Measurements from ENCODE around the gene ELAVL3.
"Not testable (repeated sequence)": the region's sequence is repeated elsewhere in the genome, so short reads cannot be mapped to it uniquely, and the experiment has no call there.

Gene ELAVL3

GRCh38 chr19:11458236-11458900 lies 22.5 kb downstream of the ELAVL3 start:
- no peak for DNase-seq

GRCh38 chr19:11457831-11458230 lies 23.0 kb downstream of the ELAVL3 start:
- DNase-seq = no peak

DNA sequence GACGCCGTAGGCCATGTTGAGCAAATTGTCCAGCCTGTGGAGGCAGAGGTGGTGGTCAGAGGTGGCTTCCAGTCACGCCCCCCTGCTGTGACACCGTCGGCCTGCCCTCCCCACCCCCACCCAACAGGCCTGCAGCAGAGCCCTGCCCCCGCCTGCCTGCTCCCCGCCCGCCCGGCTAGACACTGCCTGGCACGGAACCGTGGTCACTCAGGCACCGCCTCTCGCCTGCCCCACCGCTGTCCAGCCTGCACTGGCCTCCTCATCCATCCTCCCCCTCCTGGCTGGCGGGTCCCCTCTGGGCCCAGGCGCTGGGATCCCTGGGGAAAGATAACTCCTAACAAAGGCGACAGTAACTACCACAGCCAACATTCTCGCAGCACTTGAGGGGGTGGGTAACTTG lies 23.7 kb downstream of the ELAVL3 start:
- DNase-seq = no peak

GRCh38 chr19:11456659-11457058 lies 24.2 kb downstream of the ELAVL3 start:
- DNase-seq = no peak

DNA sequence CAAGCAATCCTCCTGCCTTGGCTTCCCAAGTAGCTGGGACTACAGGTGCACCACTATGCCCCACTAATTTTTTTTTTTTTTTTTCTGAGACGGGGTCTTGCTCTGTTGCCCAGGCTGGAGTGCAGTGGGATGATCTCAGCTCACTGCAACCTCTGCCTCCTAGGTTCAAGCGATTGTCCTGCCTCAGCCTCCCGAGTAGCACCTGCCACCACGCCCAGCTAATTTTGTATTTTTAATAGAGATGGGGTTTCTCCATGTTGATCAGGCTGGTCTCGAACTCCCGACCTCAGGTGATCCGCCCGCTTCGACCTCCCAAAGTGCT lies 25.7 kb downstream of the ELAVL3 start:
- DNase-seq = not testable (repeated sequence)

DNA sequence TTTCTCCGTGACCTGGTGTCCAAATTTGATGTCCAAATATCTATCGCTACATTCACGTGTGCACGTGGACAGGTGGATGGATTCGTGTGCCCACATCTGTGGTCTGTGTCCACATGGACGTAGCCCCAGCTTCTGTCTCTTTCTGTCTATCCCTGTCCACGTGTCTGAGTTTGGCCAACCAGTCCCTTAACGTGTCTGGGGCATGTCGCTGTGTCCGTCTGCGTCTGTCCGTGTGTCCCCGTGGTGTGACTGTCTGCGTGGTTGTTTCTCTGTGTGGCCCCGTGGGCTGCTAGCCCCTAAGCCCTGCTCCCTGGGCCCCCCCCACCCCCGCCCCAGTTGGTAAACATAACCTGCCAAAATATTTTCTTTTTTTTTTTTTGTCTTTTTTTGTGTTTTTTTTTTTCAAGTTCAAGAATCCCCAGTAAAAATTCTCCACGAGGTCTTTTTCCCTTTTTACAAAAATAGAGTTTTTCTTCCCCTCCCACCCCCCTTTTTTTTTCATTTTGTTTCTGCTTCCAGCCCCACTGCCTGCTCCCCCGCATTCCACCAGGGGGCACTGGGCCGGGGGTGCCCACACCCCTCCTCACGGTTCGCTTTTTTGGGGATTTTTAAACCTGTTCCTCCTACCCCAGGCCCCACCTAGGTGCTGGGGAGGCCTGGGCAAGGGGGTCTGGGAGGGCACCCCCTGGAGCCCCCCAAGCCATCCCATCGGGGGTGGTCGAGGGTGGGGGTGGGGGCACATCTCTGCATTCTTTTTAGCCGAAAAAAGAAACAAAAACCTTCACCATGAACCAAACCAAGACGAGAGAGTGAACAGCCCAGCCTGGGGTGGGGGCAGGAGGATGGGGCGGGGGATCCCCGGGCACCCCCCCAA lies 27.1 kb downstream of the ELAVL3 start:
- peak in 1 of 4 experiments; percentile 19 for DNase-seq

DNA sequence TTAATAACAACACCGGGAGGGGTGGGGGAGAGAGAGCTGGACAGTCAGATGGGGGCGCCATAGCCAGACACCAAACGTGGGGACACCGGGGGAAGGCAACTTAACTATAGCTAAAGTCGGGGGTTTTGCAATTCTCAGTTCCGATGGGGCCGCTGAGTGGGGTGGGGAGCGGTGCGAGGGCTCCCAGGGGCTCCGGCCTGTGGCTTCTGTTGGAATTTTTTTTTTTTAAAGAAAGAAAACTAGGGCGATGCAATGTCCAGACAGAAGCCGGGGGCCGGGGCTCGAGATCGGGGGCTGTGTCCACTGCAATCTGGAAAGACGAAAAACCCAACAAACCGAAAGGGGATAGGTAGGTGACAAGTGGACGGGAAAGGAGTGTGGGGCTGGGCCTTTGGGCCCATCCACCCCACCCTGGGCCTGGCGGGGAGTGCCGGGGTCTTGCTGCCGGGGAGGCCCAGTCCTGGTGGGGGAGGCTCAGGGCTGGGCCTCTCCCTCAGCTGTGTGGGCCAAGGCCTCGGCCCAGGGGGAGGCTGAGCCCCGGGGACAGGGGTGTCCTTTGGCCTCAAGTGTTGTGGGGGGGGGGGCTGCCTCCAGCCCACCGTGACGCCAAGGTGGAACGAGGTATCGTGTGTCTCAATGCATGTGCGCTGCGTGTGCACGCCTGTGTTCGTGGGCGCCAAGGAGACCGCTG lies 28.1 kb downstream of the ELAVL3 start:
- peak in 1 of 4 experiments; percentile 16 for DNase-seq

DNA sequence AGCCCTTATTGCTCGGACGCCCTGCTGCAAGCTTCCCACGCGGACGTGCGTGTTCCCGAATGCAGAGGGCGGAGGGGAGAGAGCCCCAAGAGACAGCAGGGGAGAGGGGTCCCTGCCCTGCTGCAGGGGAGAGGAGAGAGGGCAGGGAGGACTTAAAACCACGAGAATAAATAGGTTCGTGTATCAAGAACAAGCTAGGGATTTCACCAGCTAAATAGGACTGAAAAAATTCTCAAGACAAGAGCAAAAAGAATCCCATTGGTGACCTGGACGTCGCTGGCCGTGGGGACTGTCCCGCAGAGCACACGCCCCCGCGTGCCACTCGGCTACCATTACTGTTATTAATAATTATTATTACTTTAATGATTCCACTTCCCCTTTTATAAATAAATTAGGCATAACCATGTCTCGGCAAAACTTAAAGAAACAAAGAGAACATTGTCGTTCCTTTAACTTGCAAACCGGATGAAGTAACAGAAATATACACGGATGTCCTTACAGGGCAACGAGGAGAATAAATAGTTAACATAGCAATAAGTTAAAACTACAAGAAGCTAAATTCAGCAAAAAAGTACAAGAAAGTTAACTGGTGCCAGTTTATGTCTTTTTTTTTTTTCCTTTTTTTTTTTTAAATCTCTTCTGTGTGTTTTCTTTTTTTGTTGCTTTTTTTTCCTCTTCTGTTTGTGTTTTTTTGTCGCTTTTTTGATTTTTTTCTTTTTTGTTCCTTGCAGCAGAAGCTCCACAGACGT lies 28.8 kb downstream of the ELAVL3 start:
- no peak for DNase-seq

GRCh38 chr19:11451327-11451870 lies 29.4 kb downstream of the ELAVL3 start:
- DNase-seq = no peak

- no peak for DNase-seq
Measured at GRCh38 chr19:11450570-11451326, 30.1 kb downstream of the ELAVL3 start.

GRCh38 chr19:11448923-11449554 lies 31.8 kb downstream of the ELAVL3 start:
- no peak for DNase-seq

- no peak for DNase-seq
Measured at GRCh38 chr19:11448410-11448809, 32.4 kb downstream of the ELAVL3 start.

- DNase-seq = no peak
Measured at GRCh38 chr19:11447347-11448262, 33.2 kb downstream of the ELAVL3 start.

GRCh38 chr19:11446652-11447301 lies 34.1 kb downstream of the ELAVL3 start:
- DNase-seq = peak; percentile 50 to 80 (median 64)

DNA sequence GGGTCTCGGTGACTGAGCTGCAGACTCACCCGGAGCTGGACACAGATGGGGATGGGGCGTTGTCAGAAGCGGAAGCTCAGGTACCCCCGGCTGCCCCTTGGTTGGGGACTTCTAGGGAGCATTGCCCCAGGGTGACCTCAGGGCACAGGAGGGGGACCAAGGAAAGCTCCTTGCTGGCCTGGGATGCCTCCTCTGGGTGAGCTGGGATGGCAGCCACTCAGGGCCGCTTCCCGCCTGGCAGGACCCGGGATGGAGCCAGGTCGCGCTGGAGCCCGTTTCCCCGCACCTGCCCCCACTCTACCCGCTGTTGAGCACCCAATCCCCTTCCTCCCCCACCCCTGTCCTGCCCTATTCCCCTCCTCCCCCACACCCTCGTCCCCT lies 34.6 kb downstream of the ELAVL3 start:
- DNase-seq = no peak

- DNase-seq = no peak
Measured at GRCh38 chr19:11445141-11445540, 35.7 kb downstream of the ELAVL3 start.

DNA sequence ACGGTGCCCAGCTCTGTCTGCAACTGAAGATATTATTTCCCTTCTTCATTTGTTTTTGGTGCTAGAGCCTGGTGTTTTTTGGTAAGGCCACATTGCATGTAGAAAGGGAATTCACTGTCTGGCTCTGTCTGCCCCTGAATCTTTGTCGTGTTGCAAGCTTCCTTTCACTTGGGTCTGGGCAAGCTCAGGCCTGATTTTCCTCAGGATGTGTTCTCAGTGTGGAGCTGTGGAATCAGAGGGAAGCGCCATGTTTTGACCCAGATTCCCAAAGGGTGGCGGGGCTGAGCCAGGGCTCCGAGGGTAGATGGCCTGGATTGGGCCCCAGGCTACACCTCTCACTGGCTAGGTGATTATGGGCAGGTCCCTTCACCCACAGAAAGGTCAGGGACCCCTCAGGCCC lies 36.8 kb downstream of the ELAVL3 start:
- no peak for DNase-seq

GRCh38 chr19:11437955-11438354 lies 42.9 kb downstream of the ELAVL3 start:
- DNase-seq = no peak

- peak; percentile 41 to 63 (median 52) for DNase-seq
Measured at GRCh38 chr19:11435833-11436313, 45.0 kb downstream of the ELAVL3 start.

All from suppressor macrophage (primary cell).